ENCODE measurements around the gene SAMMSON.
A peak's percentile ranks its signal among the peaks of the same experiment; 100 is the strongest.

Gene SAMMSON

GRCh38 chr3:70094197-70094596 lies 94.7 kb downstream of the SAMMSON start:
- no peak for DNase-seq

GRCh38 chr3:70095260-70095659 lies 95.7 kb downstream of the SAMMSON start:
- no peak for DNase-seq

- no peak for DNase-seq
Observed at GRCh38 chr3:70096376-70097066, 97.0 kb downstream of the SAMMSON start.

DNA sequence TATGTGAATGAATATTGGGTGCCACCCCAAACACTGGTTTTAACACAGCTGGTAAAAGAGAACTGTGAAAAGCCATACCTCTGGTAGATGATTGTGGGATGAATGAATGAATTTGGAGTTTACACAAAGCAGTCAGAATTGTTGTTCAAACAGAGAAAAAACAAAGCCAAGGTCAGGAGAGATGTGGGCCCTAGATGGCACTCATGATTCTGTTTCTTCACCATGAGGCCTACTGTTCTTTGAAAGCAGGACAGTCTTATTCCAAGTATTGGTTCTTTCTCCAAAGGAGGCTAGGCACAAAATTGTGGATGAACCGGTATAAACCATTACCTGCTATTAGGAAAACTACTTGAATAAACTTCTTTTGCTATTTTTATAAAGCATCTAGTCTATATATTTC lies 97.6 kb downstream of the SAMMSON start:
- no peak for DNase-seq

- DNase-seq, result peak; percentile 32
Observed at GRCh38 chr3:70108072-70108471, 108.5 kb downstream of the SAMMSON start.

GRCh38 chr3:70108546-70108945 lies 109.0 kb downstream of the SAMMSON start:
- DNase-seq, result no peak

GRCh38 chr3:70110066-70110465 lies 110.5 kb downstream of the SAMMSON start:
- no peak for DNase-seq

DNA sequence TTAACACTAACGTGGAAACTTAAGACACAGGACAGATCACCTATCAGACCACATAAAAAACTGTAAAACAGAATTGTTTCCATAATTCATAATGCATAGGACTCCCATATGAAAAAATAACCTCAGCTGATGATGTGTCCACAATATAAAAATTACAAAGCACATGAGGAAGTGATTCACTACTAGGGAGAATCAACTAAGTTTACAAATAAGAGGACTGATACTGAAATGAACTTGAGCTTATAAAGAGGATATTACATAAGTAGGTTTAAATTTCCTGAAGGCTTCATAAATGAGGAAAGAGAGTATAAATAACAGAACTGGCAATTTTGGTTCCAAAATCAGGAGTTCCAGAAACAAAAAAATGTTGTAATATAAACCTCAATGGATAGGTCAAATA lies 111.9 kb downstream of the SAMMSON start:
- no peak for DNase-seq

GRCh38 chr3:70112751-70113150 lies 113.2 kb downstream of the SAMMSON start:
- no peak for DNase-seq

DNA sequence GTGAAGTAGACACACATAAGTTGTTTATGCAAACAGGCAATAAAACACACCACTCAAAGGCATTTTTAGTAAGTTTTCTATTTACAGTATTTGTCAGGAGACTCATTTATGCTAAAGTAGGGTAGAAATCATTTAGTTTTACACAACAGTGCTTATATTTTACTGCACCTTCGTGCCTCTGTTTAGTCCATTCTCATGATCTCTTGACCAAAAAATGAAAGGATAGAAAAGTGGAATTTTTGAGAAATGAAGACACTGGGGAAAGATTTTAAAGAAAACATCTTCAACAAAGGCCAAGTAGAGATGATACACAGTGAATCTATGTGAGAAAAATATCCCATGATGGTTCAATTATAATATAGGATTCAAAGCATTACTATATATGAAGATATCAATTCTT lies 114.9 kb downstream of the SAMMSON start:
- DNase-seq, result no peak

- no peak for DNase-seq
Observed at GRCh38 chr3:70119879-70120278, 120.3 kb downstream of the SAMMSON start.
